GM10248 (cell line): ENCODE measurements around the gene USP49.
"Not testable (repeated sequence)": the region's sequence is repeated elsewhere in the genome, so short reads cannot be mapped to it uniquely, and the experiment has no call there.

Experiments
- CTCF ChIA-PET: fragments of 300-600 bp; sonication (Branson Sonifier 250); formaldehyde crosslinking; extraction: SDS; loops from one replicate; lab custom pipeline; 2021; ENCODE audit warnings: antibody characterized with exemption; lab: Yijun Ruan, JAX
- POLR2A ChIA-PET: fragments of 350-650 bp; sonication (Branson Sonifier 250); formaldehyde crosslinking; extraction: SDS; loops from one replicate; lab custom pipeline; 2020; ENCODE audit warnings: antibody characterized with exemption; lab: Yijun Ruan, JAX
- DNase-seq: peaks from one replicate; pipeline ENCODE4 v3.0.0; 2012; ENCODE audit errors: extremely low spot score
- CTCF ChIP-seq: IDR thresholded peaks from 2 replicates; pipeline ENCODE4 v1.5.1; 2012; ENCODE audit warnings: mild to moderate bottlenecking, low read depth; ENCODE audit errors: extremely low read depth, missing control alignments, control extremely low read depth

USP49 gene

GRCh38 chr6:41895300-41896233 is at the start of gene USP49:
Gene USP49 (minus strand): TSS chr6:41895375. CDS start chr6:41806983, 88,392 bp downstream.
- TF ChIP-seq CTCF = no peak
- DNase-seq = peak; percentile 94
- ChIA-PET POLR2A (interaction anchor here (0.6 to 0.9 kb wide), 4 partner anchors 22 to 1111 kb away, joined by 4 to 9 read pairs (median 4); partner anchors contain the start of genes BYSL and MED20), CTCF (interaction anchor here (2.2 to 2.5 kb wide), 2 partner anchors 8 to 26 kb away, joined by 9 to 16 read pairs; partner anchors contain the start of genes BYSL and MED20)

GRCh38 chr6:41943456-41943855 is 48.3 kb upstream of the USP49 start:
- TF ChIP-seq CTCF = no peak
- no peak for DNase-seq
- CTCF ChIA-PET = interaction anchor here (0.7 to 2.0 kb wide), 3 partner anchors 101 to 395 kb away, joined by 3 to 6 read pairs (median 3); no protein-coding TSS in a partner anchor
- POLR2A ChIA-PET = no interaction called here

- DNase-seq, POLR2A ChIA-PET: not testable (repeated sequence)
- CTCF ChIA-PET = interaction anchor here (1.2 to 2.1 kb wide), 4 partner anchors 22 to 156 kb away, joined by 3 to 12 read pairs (median 7); partner anchors contain the start of genes BYSL, MED20 and TOMM6
These were observed 47.7 kb upstream of the USP49 start for GRCh38 chr6:41942882-41943281.

- no peak for TF ChIP-seq CTCF
- ChIA-PET CTCF (interaction anchor here (0.8 to 2.1 kb wide), 6 partner anchors 10 to 155 kb away, joined by 3 to 12 read pairs (median 6); partner anchors contain the start of genes BYSL, MED20 and TOMM6), POLR2A (no interaction called here)
- DNase-seq = no peak
These were observed 47.1 kb upstream of the USP49 start for GRCh38 chr6:41942067-41942851.

DNA sequence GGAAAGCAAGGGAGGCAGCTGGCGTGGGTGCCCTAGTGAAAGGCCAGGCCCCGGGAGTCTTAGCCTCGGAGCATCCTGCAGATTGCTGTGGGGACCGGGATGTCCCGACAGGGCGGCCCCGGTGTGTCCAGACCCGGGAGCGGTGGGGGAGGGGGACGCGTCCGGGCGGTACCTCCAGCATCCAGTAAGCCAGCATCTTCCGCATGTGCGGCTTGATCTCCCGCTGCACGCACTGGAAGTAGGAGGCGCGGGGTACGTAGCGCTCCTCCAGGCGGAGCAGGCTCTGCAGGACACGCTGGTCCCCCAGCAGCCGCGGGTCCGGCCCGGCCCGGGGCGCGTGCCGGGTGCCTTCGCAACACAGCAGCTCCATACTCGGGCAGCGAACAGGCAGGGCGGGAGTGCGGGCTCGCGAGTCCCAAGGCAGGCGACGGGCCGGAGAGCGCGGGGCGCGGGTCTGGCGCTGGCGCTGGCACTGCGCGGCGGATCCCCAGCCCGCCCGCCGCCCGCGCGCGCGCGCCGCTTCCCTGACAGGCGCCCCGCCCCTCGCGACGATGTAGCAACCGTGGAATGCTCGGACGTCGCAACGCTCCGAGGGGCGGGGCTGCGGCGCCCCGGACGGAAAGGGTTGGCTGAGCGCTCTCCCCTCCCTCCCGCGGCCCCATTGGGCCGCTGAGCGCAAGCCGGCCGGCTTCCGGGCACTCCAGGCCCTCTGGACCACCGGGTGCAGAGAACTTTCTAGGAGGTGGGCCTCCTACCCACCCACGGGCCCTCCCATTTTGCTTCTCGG is 46.3 kb upstream of the USP49 start, which contains the start of gene CCND3:
Gene CCND3, minus strand, starts transcription at position 529 of the 787 bp plus-strand sequence. Its CDS starts 159 bp downstream, at position 370.
- POLR2A ChIA-PET = no interaction called here

More for the DNA sequence above, 46.3 kb upstream of the USP49 start, which contains the start of gene CCND3:
- CTCF ChIA-PET = interaction anchor here (0.8 to 6.8 kb wide), 9 partner anchors 10 to 154 kb away, joined by 3 to 57 read pairs (median 8); partner anchors contain the start of genes BYSL, MED20 and TOMM6
- peak; percentile 94 for DNase-seq
- no peak for TF ChIP-seq CTCF
